OCI-LY3 (cell line): Measurements from ENCODE around the gene IKZF2.

ENCODE experiments used
- EZH2phosphoT487 ChIP-seq: fragments of 200-600 bp; shearing (Covaris generic); IDR thresholded peaks from 2 replicates; pipeline ENCODE4 v1.6.1; 2018; ENCODE audit warnings: antibody characterized with exemption, mixed run types, low read depth
- TF ChIP-seq, protein P1 (sequence below): fragments of 200-600, 300-600 bp; sonication (generic); IDR thresholded peaks from 2 replicates; pipeline ENCODE4 v1.5.1; 2014; ENCODE audit warnings: antibody characterized with exemption, low read length, low read depth

DNA sequence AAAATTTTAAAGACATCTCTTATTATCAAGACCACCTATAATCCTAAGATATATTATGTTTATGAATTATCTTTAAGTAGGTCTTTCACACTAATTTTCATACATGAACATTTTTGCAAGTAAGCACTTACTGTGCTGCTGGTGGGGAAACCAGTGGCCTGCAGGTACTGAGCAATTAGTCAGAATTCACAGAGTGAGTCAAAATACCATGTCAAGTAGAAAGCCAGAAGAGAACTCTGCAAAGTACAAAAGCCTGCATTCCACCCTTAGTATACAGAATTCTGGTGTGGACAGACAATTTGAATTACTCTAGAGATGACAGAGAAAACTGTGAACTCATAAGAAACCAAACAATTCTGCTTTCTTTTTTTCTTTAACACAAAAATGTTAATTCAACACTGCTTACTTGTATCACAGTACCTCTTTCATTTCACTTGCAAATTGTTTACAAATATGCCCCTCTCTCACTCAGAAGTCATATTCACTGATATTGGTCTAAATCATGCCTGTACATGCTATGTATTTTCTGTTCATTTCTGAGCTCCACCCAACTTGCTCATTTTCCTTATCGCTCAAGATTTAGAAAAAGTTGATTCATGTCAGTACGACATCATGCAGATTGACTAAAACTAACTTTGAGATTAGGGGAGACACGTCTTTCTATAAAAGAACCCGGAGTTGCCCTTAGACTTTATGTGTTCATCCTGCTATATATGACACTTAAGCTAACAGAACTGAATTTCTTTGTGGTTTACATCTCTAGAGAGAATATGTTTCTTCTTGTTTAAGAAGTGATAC, 182.9 kb downstream of the IKZF2 start:
- TF ChIP-seq, protein P1, sequence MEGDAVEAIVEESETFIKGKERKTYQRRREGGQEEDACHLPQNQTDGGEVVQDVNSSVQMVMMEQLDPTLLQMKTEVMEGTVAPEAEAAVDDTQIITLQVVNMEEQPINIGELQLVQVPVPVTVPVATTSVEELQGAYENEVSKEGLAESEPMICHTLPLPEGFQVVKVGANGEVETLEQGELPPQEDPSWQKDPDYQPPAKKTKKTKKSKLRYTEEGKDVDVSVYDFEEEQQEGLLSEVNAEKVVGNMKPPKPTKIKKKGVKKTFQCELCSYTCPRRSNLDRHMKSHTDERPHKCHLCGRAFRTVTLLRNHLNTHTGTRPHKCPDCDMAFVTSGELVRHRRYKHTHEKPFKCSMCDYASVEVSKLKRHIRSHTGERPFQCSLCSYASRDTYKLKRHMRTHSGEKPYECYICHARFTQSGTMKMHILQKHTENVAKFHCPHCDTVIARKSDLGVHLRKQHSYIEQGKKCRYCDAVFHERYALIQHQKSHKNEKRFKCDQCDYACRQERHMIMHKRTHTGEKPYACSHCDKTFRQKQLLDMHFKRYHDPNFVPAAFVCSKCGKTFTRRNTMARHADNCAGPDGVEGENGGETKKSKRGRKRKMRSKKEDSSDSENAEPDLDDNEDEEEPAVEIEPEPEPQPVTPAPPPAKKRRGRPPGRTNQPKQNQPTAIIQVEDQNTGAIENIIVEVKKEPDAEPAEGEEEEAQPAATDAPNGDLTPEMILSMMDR = no peak
- no peak for TF ChIP-seq EZH2phosphoT487
